ENCODE measurements around the gene MRGPRE.

MRGPRE gene

GRCh38 chr11:3229673-3230630 is 2.3 kb downstream of the MRGPRE start:
- no peak overlapping the region for H3K4me3 ChIP-seq (ENCODE audit: low read depth, low read length)
- DNase-seq (ENCODE audit: low read depth), result no peak
- in situ Hi-C loops (cut with HindIII; ENCODE audit: low sequenced_read_pairs), result no loop called here
- TF ChIP-seq, protein P1, sequence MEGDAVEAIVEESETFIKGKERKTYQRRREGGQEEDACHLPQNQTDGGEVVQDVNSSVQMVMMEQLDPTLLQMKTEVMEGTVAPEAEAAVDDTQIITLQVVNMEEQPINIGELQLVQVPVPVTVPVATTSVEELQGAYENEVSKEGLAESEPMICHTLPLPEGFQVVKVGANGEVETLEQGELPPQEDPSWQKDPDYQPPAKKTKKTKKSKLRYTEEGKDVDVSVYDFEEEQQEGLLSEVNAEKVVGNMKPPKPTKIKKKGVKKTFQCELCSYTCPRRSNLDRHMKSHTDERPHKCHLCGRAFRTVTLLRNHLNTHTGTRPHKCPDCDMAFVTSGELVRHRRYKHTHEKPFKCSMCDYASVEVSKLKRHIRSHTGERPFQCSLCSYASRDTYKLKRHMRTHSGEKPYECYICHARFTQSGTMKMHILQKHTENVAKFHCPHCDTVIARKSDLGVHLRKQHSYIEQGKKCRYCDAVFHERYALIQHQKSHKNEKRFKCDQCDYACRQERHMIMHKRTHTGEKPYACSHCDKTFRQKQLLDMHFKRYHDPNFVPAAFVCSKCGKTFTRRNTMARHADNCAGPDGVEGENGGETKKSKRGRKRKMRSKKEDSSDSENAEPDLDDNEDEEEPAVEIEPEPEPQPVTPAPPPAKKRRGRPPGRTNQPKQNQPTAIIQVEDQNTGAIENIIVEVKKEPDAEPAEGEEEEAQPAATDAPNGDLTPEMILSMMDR (IDR thresholded peaks at IDR 0.05; ENCODE audit: low read depth, low read length, missing control alignments), result no peak

DNA sequence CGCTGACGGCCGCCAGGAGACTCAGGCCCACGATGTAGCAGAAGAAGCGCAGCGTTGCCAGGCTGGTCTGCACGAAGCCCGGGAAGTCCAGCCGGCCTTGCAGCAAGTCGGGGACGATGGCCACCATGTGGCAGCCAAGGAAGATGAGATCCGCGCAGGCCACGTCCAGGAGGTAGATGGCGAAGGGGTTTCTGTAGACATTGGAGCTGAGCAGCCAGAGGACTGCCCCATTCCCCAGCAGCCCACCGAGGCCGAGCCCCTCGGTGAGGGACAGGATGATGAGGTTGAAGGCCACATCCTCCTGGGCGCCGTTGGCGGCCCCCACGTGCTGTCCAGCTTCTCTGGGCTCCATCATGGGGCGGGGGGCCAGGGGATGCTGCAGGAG is 3.8 kb downstream of the MRGPRE start:
- TF ChIP-seq, protein P1 (IDR thresholded peaks at IDR 0.05; ENCODE audit: low read depth, low read length, missing control alignments), result no peak
- in situ Hi-C loops (cut with HindIII; ENCODE audit: low sequenced_read_pairs), result no loop called here
- no peak for DNase-seq (ENCODE audit: low read depth)

GRCh38 chr11:3227568-3228444 is 4.4 kb downstream of the MRGPRE start:
- TF ChIP-seq, protein P1 (IDR thresholded peaks at IDR 0.05; ENCODE audit: low read depth, low read length, missing control alignments), result no peak

More for the DNA sequence above, 3.8 kb downstream of the MRGPRE start:
- no peak overlapping the region for H3K4me3 ChIP-seq (ENCODE audit: low read depth, low read length)

GRCh38 chr11:3226846-3227567 is 5.2 kb downstream of the MRGPRE start:
- no peak overlapping the region for H3K4me3 ChIP-seq (ENCODE audit: low read depth, low read length)
- TF ChIP-seq, protein P1 (IDR thresholded peaks at IDR 0.05; ENCODE audit: low read depth, low read length, missing control alignments), result no peak
- in situ Hi-C loops (cut with HindIII; ENCODE audit: low sequenced_read_pairs), result no loop called here
- DNase-seq (ENCODE audit: low read depth), result no peak

More at GRCh38 chr11:3227568-3228444, 4.4 kb downstream of the MRGPRE start:
- DNase-seq (ENCODE audit: low read depth), result no peak
- in situ Hi-C loops (cut with HindIII; ENCODE audit: low sequenced_read_pairs), result no loop called here
- no peak overlapping the region for H3K4me3 ChIP-seq (ENCODE audit: low read depth, low read length)

- no peak overlapping the region for H3K4me3 ChIP-seq (ENCODE audit: low read depth, low read length)
- TF ChIP-seq, protein P1 (IDR thresholded peaks at IDR 0.05; ENCODE audit: low read depth, low read length, missing control alignments), result no peak
- no peak for DNase-seq (ENCODE audit: low read depth)
- in situ Hi-C loops (cut with HindIII; ENCODE audit: low sequenced_read_pairs), result no loop called here
These were observed 6.1 kb downstream of the MRGPRE start for GRCh38 chr11:3225826-3226750.
